A549 treated with CORT108297 at 1 μM for 4 hours (cell line): Measurements from ENCODE around the gene ADIPOQ. TPM values are rescaled to one million over a fixed set of nuclear protein-coding genes. Genes with fewer than 3 reads are reported as not detected.

ENCODE experiments used
- total RNA-seq: library from RNA; stranded (reverse); fragments of 200-300 nt; extraction: Qiagen RNA extraction; gene quantifications from 5 replicates; pipeline ENCODE4 v1.2.3, GENCODE V29; 2022

ADIPOQ gene
- total RNA-seq = not detected in 5 replicates

DNA sequence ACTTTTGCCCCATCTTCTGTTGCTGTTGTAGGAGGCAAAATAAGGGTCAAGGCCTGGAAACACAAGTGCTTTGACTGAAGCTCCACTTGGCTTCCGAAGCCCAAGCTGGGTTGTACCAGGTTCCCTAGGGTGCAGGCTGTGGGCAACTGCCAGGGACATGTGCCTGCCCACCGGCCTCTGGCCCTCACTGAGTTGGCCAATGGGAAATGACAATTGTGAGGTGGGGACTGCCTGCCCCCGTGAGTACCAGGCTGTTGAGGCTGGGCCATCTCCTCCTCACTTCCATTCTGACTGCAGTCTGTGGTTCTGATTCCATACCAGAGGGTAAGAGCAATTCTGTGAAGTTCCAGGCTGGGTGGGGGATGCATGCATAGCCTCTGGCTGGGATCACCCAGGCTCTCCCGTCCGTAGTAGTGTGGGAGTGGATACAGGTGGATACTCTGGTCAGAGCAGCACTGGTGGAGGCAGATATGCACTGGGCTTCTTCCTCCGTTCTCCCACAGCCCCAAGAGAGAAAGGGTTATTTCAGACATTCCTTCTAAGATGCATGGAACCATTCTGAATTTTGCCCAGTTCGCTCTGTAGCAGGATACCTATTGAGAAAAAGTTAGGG, at the start of gene ADIPOQ:
ADIPOQ (plus strand) TSS at position 285 of the 613 bp plus-strand sequence. CDS start 10,349 bp downstream, outside the sequence.

DNA sequence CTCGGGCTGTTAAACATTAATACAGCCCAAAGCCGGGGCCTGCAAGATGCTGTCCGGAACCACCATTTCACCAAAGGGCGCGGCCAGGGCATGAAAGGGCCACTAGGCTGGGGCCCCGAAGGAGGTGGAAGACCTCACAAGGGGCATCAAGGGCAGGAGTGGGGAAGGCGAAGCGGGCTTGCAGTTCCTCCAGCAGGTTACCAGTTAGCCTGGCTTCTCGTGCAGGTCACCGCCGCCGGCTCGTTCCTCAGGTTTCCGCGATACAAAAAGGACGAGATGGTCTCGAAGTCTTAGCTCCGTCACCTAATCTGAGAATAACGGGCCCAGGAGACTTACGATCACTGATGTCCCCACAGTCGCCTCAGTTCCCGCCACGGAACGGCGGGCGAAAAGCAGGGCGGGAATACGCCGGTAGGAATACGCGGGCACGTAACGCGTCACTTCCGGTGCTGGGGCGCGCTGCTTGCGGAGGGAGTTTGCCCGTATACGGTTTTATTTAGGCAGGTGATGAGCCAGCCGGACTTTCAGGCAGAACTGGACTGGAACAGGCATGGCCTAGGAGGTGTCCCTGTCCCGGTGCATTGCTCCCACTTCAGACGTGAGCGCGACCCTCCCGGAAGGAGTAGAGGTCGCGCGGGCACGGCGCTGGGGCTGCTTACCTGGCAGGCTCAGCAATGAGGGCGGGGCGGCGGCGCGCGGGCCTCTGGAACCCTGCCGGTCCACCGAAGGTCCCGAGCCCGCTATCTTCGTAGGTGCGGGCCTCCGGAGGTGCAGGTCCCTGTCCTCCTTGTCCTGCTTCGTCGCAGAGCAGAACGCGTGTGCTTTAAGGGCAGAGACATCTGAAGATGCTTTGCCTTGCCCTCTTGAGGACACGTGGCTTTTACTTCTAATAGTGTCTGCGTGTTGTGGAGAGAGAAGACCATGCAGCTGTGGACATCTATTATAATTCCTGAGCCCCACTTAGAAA, 36.1 kb upstream of the ADIPOQ start, which contains the start of gene RFC4:
RFC4 (minus strand) TSS at position 394 of the 967 bp plus-strand sequence. CDS start 1,769 bp downstream, outside the sequence.

Other genes starting within 250 kb of the ADIPOQ start
- gene AHSG, start 229.7 kb upstream of the ADIPOQ start, total RNA-seq = 0.05 to 0.09 TPM in 2 of 5 replicates, not detected in the others
- 0.10 to 0.25 TPM (median 0.16 TPM) in 4 of 5 replicates, not detected in the other for gene FETUB, start 202.3 kb upstream of the ADIPOQ start, total RNA-seq
- gene HRG, start 176.7 kb upstream of the ADIPOQ start, total RNA-seq = not detected in 5 replicates
- gene KNG1, start 125.4 kb upstream of the ADIPOQ start, total RNA-seq = 0.07 TPM in 1 of 5 replicates, not detected in the others
- 134 to 150 TPM (median 144 TPM) in 5 replicates for gene EIF4A2, start 59.1 kb upstream of the ADIPOQ start, total RNA-seq
- 43.7 to 63.0 TPM (median 45.9 TPM) in 5 replicates for gene RFC4, start 36.2 kb upstream of the ADIPOQ start, total RNA-seq
- 2.3 to 4.5 TPM (median 3.6 TPM) in 5 replicates for gene ST6GAL1, start 87.8 kb downstream of the ADIPOQ start, total RNA-seq